GM13976 (cell line): Measurements from ENCODE around the gene NKAIN1.

Experiments
- DNase-seq: peaks from one replicate; pipeline ENCODE4 v3.0.0; 2012; ENCODE audit warnings: low spot score
- in situ Hi-C: fragments of 300-500 bp; cut with MboI; formaldehyde crosslinking; loops from one replicate; pipeline ENCODE4 v1.12.0; 2022; ENCODE audit warnings: low sequenced_read_pairs, mixed read lengths, inconsistent platforms; ENCODE audit not compliant: unreplicated experiment
- TF ChIP-seq, protein P1 (sequence below): IDR thresholded peaks from 2 replicates; pipeline ENCODE4 v1.5.1; 2012; ENCODE audit warnings: borderline replicate concordance, mild to moderate bottlenecking; ENCODE audit not compliant: insufficient read depth; ENCODE audit errors: extremely low read depth, missing control alignments, control extremely low read depth

Gene NKAIN1

DNA sequence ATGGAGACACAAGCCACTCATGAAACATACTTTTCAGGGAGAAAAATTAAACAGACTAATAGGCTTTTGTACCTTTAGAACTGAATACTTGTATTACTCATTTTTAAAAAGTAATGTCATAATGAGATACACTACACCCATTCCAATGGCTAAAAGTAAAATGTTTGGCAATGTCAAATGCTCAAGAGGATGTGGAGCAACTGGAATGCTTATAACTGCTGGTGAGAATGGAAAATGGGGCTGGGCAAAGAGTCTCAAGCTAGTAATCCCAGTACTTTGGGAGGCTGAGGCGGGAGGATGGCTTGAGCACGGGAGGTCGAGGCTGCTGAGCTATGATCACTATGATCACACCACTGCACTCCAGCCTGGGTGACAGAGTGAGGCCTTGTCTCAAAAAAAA, 86.3 kb downstream of the NKAIN1 start:
- TF ChIP-seq, protein P1, sequence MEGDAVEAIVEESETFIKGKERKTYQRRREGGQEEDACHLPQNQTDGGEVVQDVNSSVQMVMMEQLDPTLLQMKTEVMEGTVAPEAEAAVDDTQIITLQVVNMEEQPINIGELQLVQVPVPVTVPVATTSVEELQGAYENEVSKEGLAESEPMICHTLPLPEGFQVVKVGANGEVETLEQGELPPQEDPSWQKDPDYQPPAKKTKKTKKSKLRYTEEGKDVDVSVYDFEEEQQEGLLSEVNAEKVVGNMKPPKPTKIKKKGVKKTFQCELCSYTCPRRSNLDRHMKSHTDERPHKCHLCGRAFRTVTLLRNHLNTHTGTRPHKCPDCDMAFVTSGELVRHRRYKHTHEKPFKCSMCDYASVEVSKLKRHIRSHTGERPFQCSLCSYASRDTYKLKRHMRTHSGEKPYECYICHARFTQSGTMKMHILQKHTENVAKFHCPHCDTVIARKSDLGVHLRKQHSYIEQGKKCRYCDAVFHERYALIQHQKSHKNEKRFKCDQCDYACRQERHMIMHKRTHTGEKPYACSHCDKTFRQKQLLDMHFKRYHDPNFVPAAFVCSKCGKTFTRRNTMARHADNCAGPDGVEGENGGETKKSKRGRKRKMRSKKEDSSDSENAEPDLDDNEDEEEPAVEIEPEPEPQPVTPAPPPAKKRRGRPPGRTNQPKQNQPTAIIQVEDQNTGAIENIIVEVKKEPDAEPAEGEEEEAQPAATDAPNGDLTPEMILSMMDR = no peak
- in situ Hi-C loops = no loop called here
- no peak for DNase-seq

DNA sequence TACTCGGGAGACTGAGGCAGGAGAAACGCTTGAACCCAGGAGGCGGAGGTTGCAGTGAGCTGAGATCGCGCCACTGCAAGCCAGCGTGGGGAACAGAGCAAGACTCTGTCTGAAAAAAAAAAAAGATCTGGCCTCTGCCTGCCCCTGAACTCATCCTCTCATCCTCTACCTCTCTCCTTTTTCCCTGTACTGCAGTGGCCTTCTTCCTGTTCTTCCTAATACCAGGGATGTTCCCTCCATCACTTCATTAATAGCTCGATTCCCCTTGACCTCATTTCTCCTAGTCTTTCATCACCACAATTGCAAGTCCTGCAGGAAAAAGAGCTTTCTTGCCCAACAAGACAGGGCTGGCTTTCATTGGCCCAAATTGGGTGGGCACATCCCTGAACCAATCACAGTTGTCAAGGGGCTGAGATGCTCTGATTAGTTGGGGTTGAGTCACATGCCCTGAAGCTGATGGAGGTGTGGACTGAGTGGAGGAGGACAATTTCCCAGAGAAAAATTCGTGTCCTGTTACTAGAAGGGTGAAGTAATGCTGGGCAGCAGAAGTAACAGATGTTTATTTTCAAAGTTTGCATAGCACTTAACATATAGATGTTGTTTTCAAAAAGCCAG, 87.4 kb downstream of the NKAIN1 start:
- TF ChIP-seq, protein P1 = no peak
- DNase-seq = no peak
- in situ Hi-C loops = no loop called here

DNA sequence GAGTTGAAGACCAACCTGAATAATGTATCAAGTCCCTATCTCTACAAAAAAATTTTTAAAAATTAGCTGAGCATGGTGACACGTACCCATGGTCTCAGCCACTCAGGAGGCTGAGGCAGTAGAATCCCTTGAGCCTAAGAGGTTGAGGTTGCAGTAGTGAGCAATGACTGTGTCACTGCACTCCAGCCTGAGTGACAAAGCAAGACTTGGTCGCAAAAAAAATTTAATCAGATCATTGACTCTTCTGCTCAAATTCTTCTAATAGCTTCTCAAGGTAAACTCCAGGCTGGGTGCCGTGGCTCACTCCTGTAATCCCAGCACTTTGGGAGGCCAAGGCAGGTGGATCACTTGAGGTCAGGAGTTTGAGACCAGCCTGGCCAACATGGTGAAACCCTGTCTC, 88.3 kb downstream of the NKAIN1 start:
- DNase-seq = no peak
- in situ Hi-C loops = no loop called here
- TF ChIP-seq, protein P1 = no peak

DNA sequence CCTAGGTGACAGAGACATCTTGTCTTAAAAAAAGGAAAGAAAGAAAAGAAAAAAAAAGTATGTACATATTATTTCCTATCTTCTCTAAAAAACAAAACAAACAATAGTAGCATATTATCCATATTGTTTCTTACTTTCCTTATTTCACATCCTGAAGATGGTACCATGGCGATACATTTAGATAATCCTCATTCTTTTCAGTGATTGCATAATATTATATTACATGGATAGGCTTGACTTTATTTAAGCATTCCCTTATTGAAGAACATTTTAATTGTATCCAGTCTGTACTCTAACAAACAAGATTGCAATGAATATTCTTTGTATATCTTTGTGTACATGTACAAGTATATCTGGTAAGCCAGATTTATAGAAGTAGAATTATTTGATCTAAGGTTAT, 91.3 kb downstream of the NKAIN1 start:
- in situ Hi-C loops = no loop called here
- TF ChIP-seq, protein P1 = no peak
- no peak for DNase-seq

DNA sequence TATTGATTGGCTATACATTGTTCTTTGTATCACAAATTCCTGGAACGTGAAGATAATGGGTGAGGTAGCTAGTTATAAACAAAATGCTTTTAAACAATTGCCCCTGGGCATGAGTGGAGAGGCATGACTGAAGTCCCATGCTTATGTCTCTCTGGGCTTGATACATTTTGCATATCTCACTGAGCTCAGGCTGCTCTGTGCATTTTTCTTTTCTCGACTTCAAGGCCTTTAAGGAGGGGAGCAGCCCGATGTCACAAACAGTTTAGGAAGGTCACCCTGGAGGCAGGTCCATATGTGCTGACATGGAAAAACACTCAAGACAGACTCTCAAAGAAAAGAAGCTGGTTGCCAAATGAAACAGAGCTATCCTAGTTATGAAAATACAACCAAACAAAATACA, 94.0 kb downstream of the NKAIN1 start:
- in situ Hi-C loops = no loop called here
- no peak for DNase-seq
- TF ChIP-seq, protein P1 = no peak

DNA sequence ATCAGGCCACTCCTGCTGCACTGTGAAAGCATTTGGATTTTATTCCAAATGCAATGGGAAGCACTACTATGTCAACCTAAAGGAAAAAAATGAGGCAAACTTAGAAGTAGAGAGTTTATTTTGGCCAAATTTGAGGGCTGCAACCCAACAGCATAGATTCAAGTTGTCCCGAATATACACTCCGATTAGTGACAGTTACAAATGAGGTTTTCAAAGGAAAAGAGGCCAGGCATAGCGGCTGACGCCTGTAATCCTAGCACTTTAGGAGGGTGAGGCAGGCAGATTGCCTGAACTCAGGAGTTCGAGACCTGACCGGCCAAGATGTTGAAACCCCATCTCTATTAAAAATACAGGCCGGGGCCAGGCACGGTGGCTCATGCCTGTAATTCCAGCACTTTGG, 95.2 kb downstream of the NKAIN1 start:
- in situ Hi-C loops = no loop called here
- TF ChIP-seq, protein P1 = no peak
- DNase-seq = no peak
